Measurements from ENCODE around the gene USP5. TPM values are rescaled to one million over a fixed set of nuclear protein-coding genes. Genes with fewer than 3 reads are reported as not detected.

Gene USP5
- total RNA-seq, 1 experiment from 2014 or later = 107 TPM

GRCh38 chr12:6845395-6845794 lies 6.6 kb upstream of the USP5 start:
- ATAC-seq = no peak
- Histone ChIP-seq H3K4me1 (ENCODE audit: insufficient read depth, low read length) (peaks cover 10% of the 10 kb centered on the region; the same call in 1 of the 2 replicates), H4K20me1 (ENCODE audit: low read length) (no peaks in the 10 kb centered on the region), H3K27me3 (ENCODE audit: low read length) (no peaks in the 10 kb centered on the region), H2AFZ (ENCODE audit: low read length) (no peak overlapping the region), H3K9ac (ENCODE audit: low read length) (no peak overlapping the region), H3K27ac (ENCODE audit: low read length) (no peak overlapping the region), H3K9me2 (replicated peaks; ENCODE audit: low read length) (no peaks in the 10 kb centered on the region), H3F3A (ENCODE audit: low read length, unreplicated experiment) (no peaks in the 10 kb centered on the region), H3K79me2 (ENCODE audit: low read length) (peaks cover 17% of the 10 kb centered on the region), H3K36me3 (ENCODE audit: low read depth, low read length) (peaks cover 8% of the 10 kb centered on the region; the same call in 1 of the 2 replicates), H3K4me3 (ENCODE audit: low read length) (no peak overlapping the region), H3K4me2 (ENCODE audit: low read length) (no peak overlapping the region), H3K9me3 (ENCODE audit: low read length) (no peaks in the 10 kb centered on the region)
- POLR2A ChIA-PET (ENCODE audit: unreplicated experiment) = no interaction called here
- no peak for DNase-seq
- intact Hi-C loops (cut with micrococcal nuclease) = no loop called here
- CTCF ChIA-PET = no interaction called here
- no TSS peak for BruUV-seq (replicated peaks)
- TF ChIP-seq EZH2phosphoT487 (IDR thresholded peaks at IDR 0.05; ENCODE audit: borderline replicate concordance, low read length) (no peak), CTCF (conservative IDR thresholded peaks at IDR 0.05; ENCODE audit: low read depth, low read length) (no peak), EZH2 (IDR thresholded peaks at IDR 0.05; ENCODE audit: low read length, unreplicated experiment) (no peak)

GRCh38 chr12:6846316-6846869 lies 5.6 kb upstream of the USP5 start:
- no peak overlapping the region for H3K4me3 ChIP-seq (ENCODE audit: low read length)
- H3K4me2 ChIP-seq (ENCODE audit: low read length) = no peak overlapping the region
- H4K20me1 ChIP-seq (ENCODE audit: low read length) = no peaks in the 10 kb centered on the region
- H3K27ac ChIP-seq (ENCODE audit: low read length) = no peak overlapping the region
- peaks cover 8% of the 10 kb centered on the region; the same call in 1 of the 2 replicates for H3K36me3 ChIP-seq (ENCODE audit: low read depth, low read length)
- H3F3A ChIP-seq (ENCODE audit: low read length, unreplicated experiment) = no peaks in the 10 kb centered on the region
- intact Hi-C loops (cut with micrococcal nuclease) = no loop called here
- DNase-seq (no peak), ATAC-seq (no peak)
- H3K9me2 ChIP-seq (replicated peaks; ENCODE audit: low read length) = no peaks in the 10 kb centered on the region
- peaks cover 25% of the 10 kb centered on the region for H3K79me2 ChIP-seq (ENCODE audit: low read length)
- BruUV-seq (replicated peaks) = no TSS peak
- ChIA-PET CTCF (interaction anchor here (0.6 kb wide), 1 partner anchor 68 kb away, joined by 6 read pairs; no protein-coding TSS in a partner anchor), POLR2A (ENCODE audit: unreplicated experiment) (interaction anchor here (0.6 kb wide), 1 partner anchor 510 kb away, joined by 33 read pairs; no protein-coding TSS in a partner anchor)
- H3K27me3 ChIP-seq (ENCODE audit: low read length) = no peaks in the 10 kb centered on the region
- H3K9me3 ChIP-seq (ENCODE audit: low read length) = no peaks in the 10 kb centered on the region
- H2AFZ ChIP-seq (ENCODE audit: low read length) = no peak overlapping the region
- no peak overlapping the region for H3K9ac ChIP-seq (ENCODE audit: low read length)
- TF ChIP-seq EZH2 (IDR thresholded peaks at IDR 0.05; ENCODE audit: low read length, unreplicated experiment) (no peak), EZH2phosphoT487 (IDR thresholded peaks at IDR 0.05; ENCODE audit: borderline replicate concordance, low read length) (no peak), CTCF (conservative IDR thresholded peaks at IDR 0.05; ENCODE audit: low read depth, low read length) (no peak)
- peaks cover 10% of the 10 kb centered on the region; the same call in 1 of the 2 replicates for H3K4me1 ChIP-seq (ENCODE audit: insufficient read depth, low read length)

GRCh38 chr12:6847676-6848075 lies 4.3 kb upstream of the USP5 start:
- H3K36me3 ChIP-seq (ENCODE audit: low read depth, low read length) = peaks cover 8% of the 10 kb centered on the region; the same call in 1 of the 2 replicates
- no peak overlapping the region for H3K27ac ChIP-seq (ENCODE audit: low read length)

More at GRCh38 chr12:6847676-6848075, 4.3 kb upstream of the USP5 start:
- Histone ChIP-seq H3K9me3 (ENCODE audit: low read length) (no peaks in the 10 kb centered on the region), H3K4me2 (ENCODE audit: low read length) (no peak overlapping the region), H2AFZ (ENCODE audit: low read length) (no peak overlapping the region), H3K79me2 (ENCODE audit: low read length) (peaks cover 25% of the 10 kb centered on the region), H3K27me3 (ENCODE audit: low read length) (no peaks in the 10 kb centered on the region), H4K20me1 (ENCODE audit: low read length) (no peaks in the 10 kb centered on the region), H3K9me2 (replicated peaks; ENCODE audit: low read length) (no peaks in the 10 kb centered on the region), H3F3A (ENCODE audit: low read length, unreplicated experiment) (no peaks in the 10 kb centered on the region), H3K9ac (ENCODE audit: low read length) (no peak overlapping the region), H3K4me3 (ENCODE audit: low read length) (no peak overlapping the region), H3K4me1 (ENCODE audit: insufficient read depth, low read length) (peaks cover 10% of the 10 kb centered on the region; the same call in 1 of the 2 replicates)
- intact Hi-C loops (cut with micrococcal nuclease) = no loop called here
- ChIA-PET POLR2A (ENCODE audit: unreplicated experiment) (no interaction called here), CTCF (no interaction called here)
- DNase-seq (no peak), ATAC-seq (no peak)
- TF ChIP-seq EZH2phosphoT487 (IDR thresholded peaks at IDR 0.05; ENCODE audit: borderline replicate concordance, low read length) (no peak), CTCF (conservative IDR thresholded peaks at IDR 0.05; ENCODE audit: low read depth, low read length) (no peak)
- BruUV-seq (replicated peaks) = no TSS peak

Data from PC-3 (cell line).